ENCODE data around the gene QRICH1. TPM values are rescaled to one million over a fixed set of nuclear protein-coding genes. Genes with fewer than 3 reads are reported as not detected.

QRICH1 gene
- total and polyA plus RNA-seq, 3 donors from 2014 or later = 126 to 287 (median 280) TPM

DNA sequence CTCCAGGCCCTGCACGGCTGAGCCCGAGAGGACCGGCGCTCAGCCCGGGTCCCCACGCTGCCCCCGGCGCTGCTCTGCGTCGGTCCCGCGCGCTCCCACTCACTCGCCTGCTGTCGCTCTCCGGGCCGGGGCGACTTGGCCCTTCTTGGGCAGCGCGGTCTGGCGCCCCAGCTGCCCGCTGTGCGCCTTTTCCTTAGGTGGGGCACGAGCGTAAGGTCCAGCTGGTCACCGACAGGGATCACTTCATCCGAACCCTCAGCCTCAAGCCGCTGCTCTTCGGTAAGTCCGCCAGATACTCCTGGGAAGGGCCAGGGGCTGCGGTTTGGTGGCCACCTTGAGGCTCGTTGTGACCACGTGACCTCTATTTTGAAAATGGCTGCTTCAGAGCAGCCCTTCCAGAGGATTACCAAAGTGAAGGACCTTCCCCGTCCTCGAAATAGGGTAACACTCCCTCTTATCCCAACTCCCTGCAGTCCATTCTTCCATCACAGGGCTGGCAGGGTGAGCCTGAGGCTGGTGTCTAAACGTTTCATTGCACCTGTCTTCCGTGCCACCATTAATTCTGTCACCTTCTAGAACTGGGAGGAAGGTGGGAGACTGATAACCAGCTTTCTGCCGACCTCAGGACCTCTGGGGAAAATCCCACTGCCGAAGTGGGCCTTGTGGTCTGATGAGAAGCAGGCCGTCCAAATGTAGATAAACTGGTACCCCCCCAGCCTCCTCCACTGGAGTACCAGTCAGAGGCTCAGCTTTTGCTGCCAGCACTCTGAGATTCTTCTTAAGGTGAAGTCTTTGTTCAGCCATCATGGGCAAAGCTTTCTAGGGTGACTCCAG, 103.0 kb downstream of the QRICH1 start:
- TF ChIP-seq CTCF (IDR thresholded peaks at IDR 0.05) (no peak), POLR2A (IDR thresholded peaks at IDR 0.05) (no peak)
- H3K4me1 ChIP-seq = peaks cover 21% of the 10 kb centered on the region
- H3K27me3 ChIP-seq = no peaks in the 10 kb centered on the region
- peak; percentile 69 for DNase-seq
- no peaks in the 10 kb centered on the region for H3K36me3 ChIP-seq (ENCODE audit: low read depth, missing control alignments)
- intact Hi-C loops (cut with DNase I; ENCODE audit: low total_unique reads) = no loop called here
- WGBS, 2 donors = 3 to 20% methylated on average over 9 to 39 of the region's 40 CpGs
- peak overlapping the region; percentile 85 to 92 for H3K4me3 ChIP-seq
- H3K9me3 ChIP-seq = no peaks in the 10 kb centered on the region
- H3K27ac ChIP-seq = peak overlapping the region; percentile 68 to 81

GRCh38 chr3:48989796-48990635, 103.9 kb downstream of the QRICH1 start, which contains the start of gene P4HTM:
Gene P4HTM (plus strand): TSS chr3:48990241. CDS start chr3:48990257, 16 bp downstream.
- H3K36me3 ChIP-seq (ENCODE audit: low read depth, missing control alignments) = no peaks in the 10 kb centered on the region
- WGBS, 2 donors = 0% methylated on average over 2 to 32 of the region's 91 CpGs
- no peaks in the 10 kb centered on the region for H3K9me3 ChIP-seq
- TF ChIP-seq POLR2A (IDR thresholded peaks at IDR 0.05) (no peak), CTCF (IDR thresholded peaks at IDR 0.05) (peak in 2 of 3 experiments; percentile 3 to 11)
- H3K27me3 ChIP-seq = no peaks in the 10 kb centered on the region
- peak within 1 kb of the TSS; percentile 85 to 92 for H3K4me3 ChIP-seq
- H3K4me1 ChIP-seq = peaks cover 21% of the 10 kb centered on the region
- peak within 1 kb of the TSS; percentile 81 to 86 for H3K27ac ChIP-seq
- intact Hi-C loops (cut with DNase I; ENCODE audit: low total_unique reads) = no loop called here
- peak; percentile 92 for DNase-seq

DNA sequence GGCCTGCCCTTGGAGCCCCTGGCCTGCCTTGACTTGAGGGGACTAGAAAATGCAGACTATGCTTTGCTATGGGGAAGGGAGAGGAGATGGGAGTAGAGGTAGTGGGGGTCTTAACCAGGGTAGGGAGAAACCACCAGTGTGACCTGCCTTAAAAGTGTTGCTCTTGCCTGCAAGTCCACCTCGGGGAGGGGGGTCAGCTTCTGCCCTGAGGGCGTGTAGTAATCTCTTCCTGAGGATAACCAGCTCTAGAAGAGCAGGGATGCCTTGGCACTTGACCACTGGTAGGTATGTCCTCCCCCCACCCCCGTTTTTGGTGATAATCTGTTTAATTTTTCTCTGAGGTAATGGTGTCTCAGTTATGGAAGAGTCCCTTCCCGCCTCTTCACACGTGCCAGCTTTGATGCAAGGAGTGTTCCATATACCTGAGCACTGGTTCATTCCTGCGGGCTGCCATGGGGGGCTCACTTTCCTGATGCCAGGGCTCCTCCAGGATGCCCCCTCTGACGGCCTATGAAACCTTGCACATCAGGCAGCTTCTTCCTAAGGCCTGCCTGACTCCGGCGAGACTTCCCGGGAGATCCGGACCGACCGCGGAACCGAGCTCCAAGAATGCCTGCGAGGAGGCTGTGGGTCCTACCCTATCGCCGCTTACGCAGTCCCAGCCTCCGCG, 104.6 kb downstream of the QRICH1 start:
- Histone ChIP-seq H3K4me3 (peak overlapping the region; percentile 85 to 92), H3K27me3 (no peaks in the 10 kb centered on the region), H3K36me3 (ENCODE audit: low read depth, missing control alignments) (no peaks in the 10 kb centered on the region), H3K9me3 (no peaks in the 10 kb centered on the region), H3K4me1 (peaks cover 21% of the 10 kb centered on the region), H3K27ac (peak overlapping the region; percentile 81 to 86)
- WGBS, 2 donors = 2% methylated on average over 5 to 21 of the region's 21 CpGs
- intact Hi-C loops (cut with DNase I; ENCODE audit: low total_unique reads) = no loop called here
- no peak for TF ChIP-seq POLR2A (IDR thresholded peaks at IDR 0.05)
- TF ChIP-seq CTCF (IDR thresholded peaks at IDR 0.05) = no peak
- DNase-seq = no peak

- no peaks in the 10 kb centered on the region for H3K9me3 ChIP-seq
- peaks cover 8% of the 10 kb centered on the region for H3K4me1 ChIP-seq
- H3K27me3 ChIP-seq = no peaks in the 10 kb centered on the region
- H3K4me3 ChIP-seq = no peak overlapping the region
- no peaks in the 10 kb centered on the region for H3K36me3 ChIP-seq (ENCODE audit: low read depth, missing control alignments)
- intact Hi-C loops (cut with DNase I; ENCODE audit: low total_unique reads) = no loop called here
- DNase-seq = no peak
- 88 to 90% methylated on average over 7 of the region's 7 CpGs for WGBS, 2 donors
- H3K27ac ChIP-seq = no peak overlapping the region
- TF ChIP-seq POLR2A (IDR thresholded peaks at IDR 0.05) = no peak
- no peak for TF ChIP-seq CTCF (IDR thresholded peaks at IDR 0.05)
Measured at GRCh38 chr3:48985831-48986376, 108.0 kb downstream of the QRICH1 start.

Data from testis (tissue), 3 donors.